ENCODE measurements around the gene ZBTB7C.

GRCh38 chr18:48035556-48035860, 373.7 kb downstream of the ZBTB7C start:
- TF ChIP-seq BACH1 (tag; IDR thresholded peaks at IDR 0.05) (no peak), ZNF79 (CRISPR knock-in tag; IDR thresholded peaks at IDR 0.05; ENCODE audit: low read depth) (no peak), EZH2 (IDR thresholded peaks at IDR 0.05; ENCODE audit: borderline replicate concordance, low read depth, low read length) (no peak)
- TF ChIP-seq, protein P1, sequence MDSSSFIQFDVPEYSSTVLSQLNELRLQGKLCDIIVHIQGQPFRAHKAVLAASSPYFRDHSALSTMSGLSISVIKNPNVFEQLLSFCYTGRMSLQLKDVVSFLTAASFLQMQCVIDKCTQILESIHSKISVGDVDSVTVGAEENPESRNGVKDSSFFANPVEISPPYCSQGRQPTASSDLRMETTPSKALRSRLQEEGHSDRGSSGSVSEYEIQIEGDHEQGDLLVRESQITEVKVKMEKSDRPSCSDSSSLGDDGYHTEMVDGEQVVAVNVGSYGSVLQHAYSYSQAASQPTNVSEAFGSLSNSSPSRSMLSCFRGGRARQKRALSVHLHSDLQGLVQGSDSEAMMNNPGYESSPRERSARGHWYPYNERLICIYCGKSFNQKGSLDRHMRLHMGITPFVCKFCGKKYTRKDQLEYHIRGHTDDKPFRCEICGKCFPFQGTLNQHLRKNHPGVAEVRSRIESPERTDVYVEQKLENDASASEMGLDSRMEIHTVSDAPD (CRISPR knock-in tag; IDR thresholded peaks at IDR 0.05) = no peak
- TF ChIP-seq, protein P2, sequence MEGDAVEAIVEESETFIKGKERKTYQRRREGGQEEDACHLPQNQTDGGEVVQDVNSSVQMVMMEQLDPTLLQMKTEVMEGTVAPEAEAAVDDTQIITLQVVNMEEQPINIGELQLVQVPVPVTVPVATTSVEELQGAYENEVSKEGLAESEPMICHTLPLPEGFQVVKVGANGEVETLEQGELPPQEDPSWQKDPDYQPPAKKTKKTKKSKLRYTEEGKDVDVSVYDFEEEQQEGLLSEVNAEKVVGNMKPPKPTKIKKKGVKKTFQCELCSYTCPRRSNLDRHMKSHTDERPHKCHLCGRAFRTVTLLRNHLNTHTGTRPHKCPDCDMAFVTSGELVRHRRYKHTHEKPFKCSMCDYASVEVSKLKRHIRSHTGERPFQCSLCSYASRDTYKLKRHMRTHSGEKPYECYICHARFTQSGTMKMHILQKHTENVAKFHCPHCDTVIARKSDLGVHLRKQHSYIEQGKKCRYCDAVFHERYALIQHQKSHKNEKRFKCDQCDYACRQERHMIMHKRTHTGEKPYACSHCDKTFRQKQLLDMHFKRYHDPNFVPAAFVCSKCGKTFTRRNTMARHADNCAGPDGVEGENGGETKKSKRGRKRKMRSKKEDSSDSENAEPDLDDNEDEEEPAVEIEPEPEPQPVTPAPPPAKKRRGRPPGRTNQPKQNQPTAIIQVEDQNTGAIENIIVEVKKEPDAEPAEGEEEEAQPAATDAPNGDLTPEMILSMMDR (IDR thresholded peaks at IDR 0.05 in 2 of 3, conservative IDR thresholded peaks at IDR 0.05 in 1 of 3; ENCODE audit: insufficient read depth in 2 of 3, low read depth in 1 of 3, low read length in 3 of 3) = no peak

Measured in K562 (cell line).